ENCODE data around the gene VIL1.

- no peak for TF ChIP-seq CTCF (conservative IDR thresholded peaks at IDR 0.05 in 1 of 2, IDR thresholded peaks at IDR 0.05 in 1 of 2; ENCODE audit: low read depth in 1 of 2, low read length in 2 of 2)
- no peak for TF ChIP-seq EZH2 (IDR thresholded peaks at IDR 0.05; ENCODE audit: low read length, missing control alignments)
Observed at GRCh38 chr2:218477247-218477646, 58.3 kb downstream of the VIL1 start.
